Activated T-helper 9 cell treated with anti-CD3 and anti-CD28 coated beads, Interleukin-2, amount 50 U/mL, for 16 hours (primary cell): Measurements from ENCODE around the gene SPAG9.
"Not testable (repeated sequence)": the region's sequence is repeated elsewhere in the genome, so short reads cannot be mapped to it uniquely, and the experiment has no call there.

Experiments used
- DNase-seq: peaks from one replicate; pipeline ENCODE4 v3.0.0-alpha.2; 2020; ENCODE audit warnings: low read depth

The SPAG9 gene

GRCh38 chr17:51088287-51088686, 32.4 kb downstream of the SPAG9 start:
- no peak for DNase-seq

GRCh38 chr17:51087072-51087757, 33.5 kb downstream of the SPAG9 start:
- DNase-seq = no peak

- DNase-seq = no peak
These were observed 35.4 kb downstream of the SPAG9 start for GRCh38 chr17:51085150-51085805.

- DNase-seq = no peak
These were observed 36.7 kb downstream of the SPAG9 start for GRCh38 chr17:51083981-51084380.

- DNase-seq = not testable (repeated sequence)
These were observed 37.3 kb downstream of the SPAG9 start for GRCh38 chr17:51083364-51083763.

- DNase-seq = no peak
These were observed 41.6 kb downstream of the SPAG9 start for GRCh38 chr17:51079049-51079448.

GRCh38 chr17:51078009-51078592, 42.6 kb downstream of the SPAG9 start:
- no peak for DNase-seq

- no peak for DNase-seq
These were observed 43.8 kb downstream of the SPAG9 start for GRCh38 chr17:51076821-51077220.

- no peak for DNase-seq
These were observed 49.1 kb downstream of the SPAG9 start for GRCh38 chr17:51071556-51071955.

- DNase-seq = no peak
These were observed 55.2 kb downstream of the SPAG9 start for GRCh38 chr17:51065466-51065865.

- DNase-seq = no peak
These were observed 56.5 kb downstream of the SPAG9 start for GRCh38 chr17:51064061-51064735.

- no peak for DNase-seq
These were observed 60.3 kb downstream of the SPAG9 start for GRCh38 chr17:51060396-51060795.

GRCh38 chr17:51059781-51060180, 60.9 kb downstream of the SPAG9 start:
- no peak for DNase-seq

GRCh38 chr17:51057534-51057933, 63.1 kb downstream of the SPAG9 start:
- no peak for DNase-seq

- DNase-seq = no peak
These were observed 63.7 kb downstream of the SPAG9 start for GRCh38 chr17:51056813-51057510.

GRCh38 chr17:51054748-51055147, 65.9 kb downstream of the SPAG9 start:
- no peak for DNase-seq

GRCh38 chr17:51052235-51052634, 68.4 kb downstream of the SPAG9 start:
- DNase-seq = no peak

- no peak for DNase-seq
These were observed 70.2 kb downstream of the SPAG9 start for GRCh38 chr17:51050291-51051033.

GRCh38 chr17:51046514-51047384, 73.9 kb downstream of the SPAG9 start:
- DNase-seq = no peak

GRCh38 chr17:51046046-51046445, 74.6 kb downstream of the SPAG9 start:
- no peak for DNase-seq

- no peak for DNase-seq
These were observed 75.0 kb downstream of the SPAG9 start for GRCh38 chr17:51045621-51046020.
